Esophagus (tissue), 2 donors: ENCODE measurements around the gene POP7. TPM values are rescaled to one million over a fixed set of nuclear protein-coding genes. Genes with fewer than 3 reads are reported as not detected.

Experiments
- H3K27ac ChIP-seq, 2 donors: one replicate each; pipeline ENCODE4 v1.5.1; 2013; ENCODE audit warnings: low read depth in 2 of 2, mild to moderate bottlenecking in 2 of 2, inconsistent platforms in 1 of 2, low read length in 1 of 2, moderate library complexity in 1 of 2
- H3K27me3 ChIP-seq, 2 donors: one replicate each; pipeline ENCODE4 v1.6.1; 2013; ENCODE audit warnings: low read length in 2 of 2, control low read depth in 1 of 2, mild to moderate bottlenecking in 1 of 2; ENCODE audit not compliant: insufficient read depth in 2 of 2, control insufficient read depth in 1 of 2
- H3K36me3 ChIP-seq, 2 donors: one replicate each; pipeline ENCODE4 v1.6.1; 2013; ENCODE audit warnings: low read length in 1 of 2; ENCODE audit not compliant: control insufficient read depth in 2 of 2, insufficient read depth in 2 of 2
- H3K4me1 ChIP-seq, 2 donors: one replicate each; pipeline ENCODE4 v1.6.1; 2013; ENCODE audit warnings: low read length in 1 of 2; ENCODE audit not compliant: control insufficient read depth in 2 of 2, insufficient read depth in 2 of 2
- H3K4me3 ChIP-seq, 2 donors: one replicate each; pipeline ENCODE4 v1.5.1; 2013; ENCODE audit warnings: low read length in 2 of 2, mild to moderate bottlenecking in 2 of 2, low read depth in 1 of 2, moderate library complexity in 1 of 2
- H3K9me3 ChIP-seq, 2 donors: one replicate each; pipeline ENCODE4 v1.6.1; 2013; ENCODE audit warnings: mild to moderate bottlenecking in 2 of 2, low read depth in 1 of 2, low read length in 1 of 2, moderate library complexity in 1 of 2; ENCODE audit not compliant: control insufficient read depth in 2 of 2, insufficient read depth in 1 of 2
- WGBS, 2 donors: extraction: QIAGEN DNeasy Blood & Tissue Kit; methylation state at CpG; one replicate each; pipeline ENCODE4 v1.1.7; 2013; 5-methylcytosine and 5-hydroxymethylcytosine counted together
- polyA plus RNA-seq, 2 donors: library from polyadenylated mRNA; stranded (reverse); fragments of 200-250 nt; gene quantifications; one replicate each; pipeline ENCODE4 v1.2.3, GENCODE V29; 2013
- donor health status: healthy with polysubstance abuse.
- donor health status: Bipolar disorder and iron deficiency.

Gene POP7
- polyA plus RNA-seq, 2 donors: 29.4 to 42.1 TPM

DNA sequence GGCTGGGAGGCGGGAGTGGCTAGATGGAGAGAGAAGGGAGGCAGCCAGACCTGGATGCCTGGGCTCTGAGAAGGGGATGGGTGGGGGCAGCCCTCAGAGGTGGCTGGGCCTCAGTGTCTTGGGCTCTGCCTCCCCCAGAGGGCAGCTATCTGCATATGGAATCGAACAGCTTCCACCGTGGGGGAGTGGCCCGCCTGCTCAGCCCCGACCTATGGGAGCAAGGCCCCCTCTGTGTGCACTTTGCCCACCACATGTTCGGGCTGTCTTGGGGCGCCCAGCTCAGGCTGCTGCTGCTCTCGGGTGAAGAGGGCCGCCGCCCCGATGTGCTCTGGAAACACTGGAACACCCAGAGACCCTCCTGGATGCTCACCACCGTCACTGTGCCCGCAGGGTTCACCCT is 30.8 kb downstream of the POP7 start:
- Histone ChIP-seq H3K27me3 (no peaks in the 10 kb centered on the region), H3K4me3 (no peak overlapping the region), H3K36me3 (no peaks in the 10 kb centered on the region), H3K27ac (no peak overlapping the region), H3K9me3 (no peaks in the 10 kb centered on the region), H3K4me1 (no peaks in the 10 kb centered on the region)
- WGBS, 2 donors: 69% methylated on average over 3 of the region's 13 CpGs; no CpG with 5 or more reads in 1 of the 2 donors

DNA sequence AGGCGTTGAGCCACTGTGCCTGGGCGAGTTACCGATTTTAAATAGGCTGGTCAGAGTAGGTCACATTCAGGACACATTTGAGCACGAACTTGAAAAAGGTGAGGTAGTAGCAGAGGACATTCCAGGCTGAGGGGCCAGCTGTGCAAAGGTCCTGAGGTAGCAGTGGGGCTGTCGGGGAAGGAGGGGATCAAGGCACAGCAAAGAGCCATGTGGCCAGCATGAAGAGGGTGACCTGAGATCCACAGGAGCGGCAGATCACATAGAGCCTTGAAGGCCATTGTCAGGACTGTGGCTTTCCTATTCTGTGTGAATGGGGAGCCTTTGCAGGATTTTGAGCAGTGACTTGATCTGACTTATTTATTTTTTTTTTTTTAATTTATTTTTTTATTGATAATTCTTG is 34.0 kb downstream of the POP7 start:
- Histone ChIP-seq H3K9me3 (no peaks in the 10 kb centered on the region), H3K36me3 (no peaks in the 10 kb centered on the region), H3K4me1 (no peaks in the 10 kb centered on the region), H3K27ac (no peak overlapping the region), H3K27me3 (no peaks in the 10 kb centered on the region), H3K4me3 (no peak overlapping the region)
- WGBS, 2 donors: 90% methylated on average over 2 of the region's 6 CpGs; no CpG with 5 or more reads in 1 of the 2 donors

DNA sequence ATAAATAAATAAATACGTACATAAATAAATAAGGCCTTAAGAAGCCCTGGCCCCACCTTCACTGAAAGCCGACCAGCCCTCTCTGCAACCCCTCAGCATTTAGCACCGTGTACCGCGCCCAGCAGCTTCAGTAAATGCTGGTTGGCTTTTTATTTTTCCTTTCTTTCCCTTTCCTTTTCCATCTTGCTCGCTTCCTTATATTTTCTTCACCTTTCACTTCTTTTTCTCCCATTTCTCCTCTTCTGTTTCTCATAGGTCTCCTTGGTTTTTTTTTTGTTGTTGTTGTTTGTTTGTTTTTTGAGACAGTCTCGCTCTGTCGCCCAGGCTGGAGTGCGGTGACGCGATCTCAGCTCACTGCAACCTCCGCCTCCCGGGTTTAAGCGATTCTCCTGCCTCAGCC is 38.7 kb downstream of the POP7 start:
- no peaks in the 10 kb centered on the region for H3K36me3 ChIP-seq
- H3K27ac ChIP-seq: no peak overlapping the region
- no peaks in the 10 kb centered on the region for H3K9me3 ChIP-seq
- WGBS, 2 donors: 91 to 94% methylated on average over 14 of the region's 14 CpGs
- peaks cover 2 to 3% of the 10 kb centered on the region in 2 donors for H3K4me1 ChIP-seq
- no peak overlapping the region for H3K4me3 ChIP-seq
- H3K27me3 ChIP-seq: no peaks in the 10 kb centered on the region

DNA sequence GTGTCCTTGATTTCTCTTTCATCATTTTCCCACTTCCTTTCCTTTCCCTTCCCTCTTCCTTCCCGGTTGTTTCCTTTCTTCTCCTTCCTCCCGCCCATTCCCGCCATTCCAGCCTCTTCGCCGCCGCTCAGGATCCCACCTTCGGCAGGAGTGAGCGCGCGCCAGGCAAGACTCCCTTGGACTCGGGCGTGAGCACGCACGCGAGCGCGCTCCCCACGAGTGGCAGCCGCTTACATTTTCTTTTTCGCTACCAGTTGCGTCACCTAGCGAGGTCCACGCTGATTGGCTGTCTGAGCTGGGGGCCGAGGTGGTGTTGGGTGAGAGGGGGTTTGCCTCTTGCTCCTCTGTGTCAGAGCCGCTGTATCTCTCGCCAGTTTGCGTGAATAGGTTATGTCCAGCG is 39.3 kb downstream of the POP7 start:
- H3K9me3 ChIP-seq: no peaks in the 10 kb centered on the region
- H3K27me3 ChIP-seq: no peaks in the 10 kb centered on the region
- peaks cover 2 to 3% of the 10 kb centered on the region in 2 donors for H3K4me1 ChIP-seq
- no peak overlapping the region for H3K27ac ChIP-seq
- H3K4me3 ChIP-seq: peak overlapping the region; percentile 20 to 44
- no peaks in the 10 kb centered on the region for H3K36me3 ChIP-seq
- 3 to 5% methylated on average over 27 to 28 of the region's 28 CpGs for WGBS, 2 donors

DNA sequence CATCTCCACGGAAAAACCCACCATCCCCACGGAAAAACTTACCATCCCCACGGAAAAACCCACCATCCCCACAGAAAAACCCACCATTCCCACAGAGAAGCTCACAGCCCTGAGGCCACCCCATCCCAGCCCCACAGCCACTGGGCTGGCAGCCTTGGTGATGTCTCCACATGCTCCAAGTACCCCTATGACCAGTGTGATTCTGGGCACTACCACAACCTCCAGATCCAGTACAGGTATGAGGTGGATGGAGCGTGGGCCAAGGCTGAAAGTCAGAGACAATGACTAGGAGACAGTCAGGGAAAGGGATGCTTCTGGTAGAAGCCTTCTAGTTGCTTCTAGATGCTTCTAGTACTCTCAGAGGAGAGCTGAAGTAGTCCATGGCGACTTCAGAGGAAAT is 47.1 kb downstream of the POP7 start:
- no peak overlapping the region for H3K27ac ChIP-seq
- no peaks in the 10 kb centered on the region for H3K36me3 ChIP-seq
- 76 to 84% methylated on average over 5 of the region's 5 CpGs for WGBS, 2 donors
- H3K27me3 ChIP-seq: no peaks in the 10 kb centered on the region
- H3K9me3 ChIP-seq: no peaks in the 10 kb centered on the region
- H3K4me1 ChIP-seq: no peaks in the 10 kb centered on the region
- H3K4me3 ChIP-seq: no peak overlapping the region

DNA sequence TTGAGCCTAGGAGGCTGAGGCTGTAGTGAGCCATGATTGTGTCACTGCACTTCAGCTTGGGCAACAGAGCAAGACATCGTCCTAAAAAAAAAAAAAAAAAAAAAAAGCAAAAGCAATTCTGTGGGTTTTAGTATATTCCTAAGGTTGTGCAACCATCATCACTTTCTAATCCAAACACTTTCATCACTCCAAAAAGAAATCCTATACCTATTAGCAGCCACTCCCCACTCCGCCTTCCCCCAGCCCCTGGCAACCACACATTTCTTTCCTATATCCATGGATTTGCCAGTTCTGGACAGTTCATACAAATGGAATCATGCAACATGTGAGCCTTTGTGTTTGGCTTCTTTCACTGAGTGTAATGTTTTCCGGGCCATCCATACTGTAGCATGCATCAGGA is 47.8 kb downstream of the POP7 start:
- no peak overlapping the region for H3K27ac ChIP-seq
- no peaks in the 10 kb centered on the region for H3K9me3 ChIP-seq
- H3K27me3 ChIP-seq: no peaks in the 10 kb centered on the region
- no peaks in the 10 kb centered on the region for H3K36me3 ChIP-seq
- 73 to 85% methylated on average over 2 to 3 of the region's 3 CpGs for WGBS, 2 donors
- no peak overlapping the region for H3K4me3 ChIP-seq
- no peaks in the 10 kb centered on the region for H3K4me1 ChIP-seq

Other genes starting within 250 kb of the POP7 start
- under 1 TPM; 0.31 to 0.65 TPM for gene SPACDR, start 241.9 kb upstream of the POP7 start, polyA plus RNA-seq
- 10 to 100 TPM; 40.0 to 60.0 TPM for gene TSC22D4, start 226.9 kb upstream of the POP7 start, polyA plus RNA-seq
- 1 to 10 TPM in 1 of 2 donors, under 1 TPM in 1; 0.32 to 1.3 TPM for gene NYAP1, start 222.2 kb upstream of the POP7 start, polyA plus RNA-seq
- gene AGFG2, start 166.9 kb upstream of the POP7 start, polyA plus RNA-seq: 10 to 100 TPM; 15.8 to 37.9 TPM
- gene SAP25, start 132.2 kb upstream of the POP7 start, polyA plus RNA-seq: 1 to 10 TPM; 1.5 to 3.3 TPM
- gene LRCH4, start 120.0 kb upstream of the POP7 start, polyA plus RNA-seq: 10 to 100 TPM; 32.3 to 73.4 TPM
- under 1 TPM; 0.33 to 0.81 TPM for gene FBXO24, start 119.8 kb upstream of the POP7 start, polyA plus RNA-seq
- gene PCOLCE, start 103.8 kb upstream of the POP7 start, polyA plus RNA-seq: 10 to 100 TPM in 1 of 2 donors, 1 to 10 TPM in 1; 9.9 to 11.0 TPM
- 10 to 100 TPM; 15.5 to 18.4 TPM for gene MOSPD3, start 93.6 kb upstream of the POP7 start, polyA plus RNA-seq
- under 1 TPM; 0.41 to 0.53 TPM for gene TFR2, start 64.6 kb upstream of the POP7 start, polyA plus RNA-seq
- not detected for gene ACTL6B, start 49.7 kb upstream of the POP7 start, polyA plus RNA-seq
- 100 to 1,000 TPM; 147 to 284 TPM for gene GNB2, start 32.4 kb upstream of the POP7 start, polyA plus RNA-seq
- gene GIGYF1, start 11.9 kb upstream of the POP7 start, polyA plus RNA-seq: 10 to 100 TPM; 11.1 to 28.1 TPM
- under 1 TPM in 1 of 2 donors, not detected in 1; 0.04 TPM for gene EPO, start 14.3 kb downstream of the POP7 start, polyA plus RNA-seq
- under 1 TPM in 1 of 2 donors, not detected in 1; under 0.01 TPM for gene ZAN, start 27.5 kb downstream of the POP7 start, polyA plus RNA-seq
- 10 to 100 TPM; 12.8 to 15.7 TPM for gene EPHB4, start 121.4 kb downstream of the POP7 start, polyA plus RNA-seq
- 10 to 100 TPM; 13.8 to 23.0 TPM for gene SLC12A9, start 146.6 kb downstream of the POP7 start, polyA plus RNA-seq
- 10 to 100 TPM; 39.4 to 75.0 TPM for gene TRIP6, start 161.3 kb downstream of the POP7 start, polyA plus RNA-seq
- gene SRRT, start 169.0 kb downstream of the POP7 start, polyA plus RNA-seq: 100 to 1,000 TPM in 1 of 2 donors, 10 to 100 TPM in 1; 70.7 to 105 TPM
- gene UFSP1, start 183.6 kb downstream of the POP7 start, polyA plus RNA-seq: 1 to 10 TPM; 3.8 to 3.9 TPM
- gene ACHE, start 189.8 kb downstream of the POP7 start, polyA plus RNA-seq: 1 to 10 TPM in 1 of 2 donors, under 1 TPM in 1; 0.52 to 1.4 TPM
- gene MUC3A, start 243.4 kb downstream of the POP7 start, polyA plus RNA-seq: under 1 TPM; 0.02 to 0.04 TPM